ENCODE results near the gene FBXW10B.
"Not testable (repeated sequence)": the region's sequence is repeated elsewhere in the genome, so short reads cannot be mapped to it uniquely, and the experiment has no call there.

- not testable (repeated sequence) for TF ChIP-seq CTCF (IDR thresholded peaks at IDR 0.05; ENCODE audit: low read depth, low read length, poor library complexity, severe bottlenecking); EZH2phosphoT487 (IDR thresholded peaks at IDR 0.05; ENCODE audit: borderline replicate concordance, low read length)
These were observed 3.8 kb upstream of the FBXW10B start for GRCh38 chr17:15623255-15623654.

Data from DOHH2 (cell line).